HepG2 (cell line): ENCODE data around the gene ARHGAP26. TPM values are rescaled to one million over a fixed set of nuclear protein-coding genes. Genes with fewer than 3 reads are reported as not detected.
A peak's percentile ranks its signal among the peaks of the same experiment; 100 is the strongest.

Experiments used
- DNMT1 ChIP-seq: sonication (generic); formaldehyde crosslinking; IDR thresholded peaks from 2 replicates; pipeline ENCODE4 v1.5.1; 2020; ENCODE audit warnings: mild to moderate bottlenecking, missing genetic modification reagents
- DZIP1 ChIP-seq: sonication (generic); formaldehyde crosslinking; IDR thresholded peaks from 2 replicates; pipeline ENCODE4 v1.5.0; 2020; ENCODE audit warnings: mild to moderate bottlenecking, missing genetic modification reagents
- ETV6 ChIP-seq: sonication (generic); formaldehyde crosslinking; conservative IDR thresholded peaks from 2 replicates; pipeline ENCODE4 v1.4.0; 2020; ENCODE audit warnings: missing genetic modification reagents
- GFI1 ChIP-seq: sonication (generic); formaldehyde crosslinking; IDR thresholded peaks from 2 replicates; pipeline ENCODE4 v1.5.0; 2020; ENCODE audit warnings: missing genetic modification reagents, mild to moderate bottlenecking, borderline replicate concordance
- KLF16 ChIP-seq, 2 experiments: sonication (generic) in 1 of 2; formaldehyde crosslinking in 1 of 2; IDR thresholded peaks; 2 replicates each; pipeline versions ENCODE4 v1.6.1 to v1.8.0; 2016 to 2023; ENCODE audit warnings: missing genetic modification reagents in 2 of 2, missing compliant biosample characterization in 1 of 2
- MTF1 ChIP-seq: sonication (generic); formaldehyde crosslinking; IDR thresholded peaks from 2 replicates; pipeline ENCODE4 v1.5.0; 2020; ENCODE audit warnings: missing genetic modification reagents
- NR2F2 ChIP-seq: IDR thresholded peaks from 2 replicates; pipeline ENCODE4 v1.6.1; 2012; ENCODE audit warnings: low read depth, inconsistent platforms, borderline replicate concordance
- RNF219 ChIP-seq: sonication (generic); formaldehyde crosslinking; IDR thresholded peaks from 2 replicates; pipeline ENCODE4 v1.5.0; 2020; ENCODE audit warnings: mild to moderate bottlenecking, missing genetic modification reagents
- ZFP41 ChIP-seq: sonication (generic); formaldehyde crosslinking; IDR thresholded peaks from 2 replicates; pipeline ENCODE4 v1.4.0; 2020; ENCODE audit warnings: mild to moderate bottlenecking, missing genetic modification reagents, borderline replicate concordance
- ZGPAT ChIP-seq: IDR thresholded peaks from 2 replicates; pipeline ENCODE4 v1.6.1; 2016; ENCODE audit warnings: mild to moderate bottlenecking
- ZNF20 ChIP-seq: sonication (generic); formaldehyde crosslinking; IDR thresholded peaks from 2 replicates; pipeline ENCODE4 v1.4.0; 2020; ENCODE audit warnings: mild to moderate bottlenecking, moderate library complexity, missing genetic modification reagents
- ZNF263 ChIP-seq: sonication (generic); formaldehyde crosslinking; IDR thresholded peaks from 2 replicates; pipeline ENCODE4 v1.4.0; 2020; ENCODE audit warnings: missing genetic modification reagents
- ZNF274 ChIP-seq: sonication (generic); formaldehyde crosslinking; IDR thresholded peaks from 2 replicates; pipeline ENCODE4 v1.5.1; 2020; ENCODE audit warnings: mild to moderate bottlenecking, missing genetic modification reagents
- ZNF335 ChIP-seq: sonication (generic); formaldehyde crosslinking; IDR thresholded peaks from 2 replicates; pipeline ENCODE4 v1.4.0; 2020; ENCODE audit warnings: missing genetic modification reagents
- ZNF550 ChIP-seq: sonication (generic); formaldehyde crosslinking; IDR thresholded peaks from 2 replicates; pipeline ENCODE4 v1.4.0; 2020; ENCODE audit warnings: mild to moderate bottlenecking, missing genetic modification reagents, borderline replicate concordance
- ZNF557 ChIP-seq: sonication (generic); formaldehyde crosslinking; IDR thresholded peaks from 2 replicates; pipeline ENCODE4 v1.4.0; 2020; ENCODE audit warnings: missing genetic modification reagents
- ZNF574 ChIP-seq: sonication (generic); formaldehyde crosslinking; IDR thresholded peaks from 2 replicates; pipeline ENCODE4 v1.4.0; 2020; ENCODE audit warnings: missing genetic modification reagents
- ZSCAN9 ChIP-seq: IDR thresholded peaks from 2 replicates; pipeline ENCODE4 v1.6.1; 2016; ENCODE audit warnings: borderline replicate concordance
- polyA plus RNA-seq, 8 experiments: library from polyadenylated mRNA; depleted of rRNA in 3 of 8; stranded (reverse) in 7 of 8; unstranded in 1 of 8; fragments of >200 nt; fragmentation: Illumina TruSeq in 4 of 8; extraction: Trizol in 4 of 8; gene quantifications; 2 replicates each; pipeline versions ENCODE4 v1.2.1 to v1.2.3, GENCODE V29; 2011 to 2016; ENCODE audit warnings: low read depth in 4 of 8, missing spikeins in 1 of 8, mixed read lengths in 1 of 8; ENCODE audit not compliant: insufficient read depth in 1 of 8
- total RNA-seq, 5 experiments: library from RNA; depleted of rRNA; stranded (reverse); fragments of >200 nt; fragmentation: Illumina TruSeq; extraction: Trizol; gene quantifications; 2 replicates each; pipeline ENCODE4 v1.2.3, GENCODE V29; 2016; ENCODE audit warnings: low read depth in 1 of 5

Gene ARHGAP26
- total and polyA plus RNA-seq, 2 of the 13 experiments (the other 11 are each of a cell fraction or from before 2014, with no cell fraction given), result 9.6 to 18.2 TPM

- TF ChIP-seq KLF16 (CRISPR knock-in tag; IDR thresholded peaks at IDR 0.05), result no peak; a peak in 1 of 4 replicates
- no peak; the same call in 1 of the 2 replicates for TF ChIP-seq ZGPAT (CRISPR knock-in tag)
- no peak for TF ChIP-seq GFI1
- no peak for TF ChIP-seq RNF219 (CRISPR knock-in tag)
- TF ChIP-seq ETV6, result no peak
- peak; percentile 79 for TF ChIP-seq ZNF274 (CRISPR knock-in tag)
- TF ChIP-seq NR2F2, result no peak
- TF ChIP-seq MTF1 (CRISPR knock-in tag), result no peak
- TF ChIP-seq ZNF574, result peak; percentile 74
- no peak for TF ChIP-seq ZNF550 (CRISPR knock-in tag)
- no peak for TF ChIP-seq ZNF20 (CRISPR knock-in tag)
- 0 out of 2 replicates have a peak, but pooled peaks have one; percentile 15 for TF ChIP-seq ZNF335 (CRISPR knock-in tag)
- TF ChIP-seq ZFP41 (CRISPR knock-in tag), result no peak; the same call in 1 of the 2 replicates
- TF ChIP-seq DNMT1, result no peak
- no peak for TF ChIP-seq ZSCAN9 (CRISPR knock-in tag)
- TF ChIP-seq DZIP1 (CRISPR knock-in tag), result no peak
- no peak for TF ChIP-seq ZNF557
- no peak for TF ChIP-seq ZNF263 (CRISPR knock-in tag)
Measured at GRCh38 chr5:142769793-142770649, at the start of gene ARHGAP26 (continued).
